DND-41 (cell line): ENCODE data around the gene RPS29.

Experiments
- ATAC-seq: fragments of 200-7000 bp; cut with Tn5 transposase; 3 replicates; pipeline ENCODE4 v1.9.1; 2021; ENCODE audit warnings: low read depth; ENCODE audit not compliant: insufficient read depth
- DNase-seq: peaks from one replicate; pipeline ENCODE4 v3.0.0-alpha.2; 2020
- H2AFZ ChIP-seq: 2 replicates; pipeline ENCODE4 v1.6.0; 2012; ENCODE audit warnings: low read depth, low read length
- H3K27ac ChIP-seq: 2 replicates; pipeline ENCODE4 v1.5.1; 2012; ENCODE audit warnings: low read length, inconsistent platforms
- H3K27me3 ChIP-seq: fragments of 200-600 bp; sonication (generic); 2 replicates; pipeline ENCODE4 v1.6.0; 2012; ENCODE audit warnings: low read length, mild to moderate bottlenecking, inconsistent platforms; ENCODE audit not compliant: insufficient read depth, poor library complexity
- H3K36me3 ChIP-seq: 2 replicates; pipeline ENCODE4 v1.5.1; 2012; ENCODE audit warnings: low read length, inconsistent platforms; ENCODE audit not compliant: insufficient read depth
- H3K4me1 ChIP-seq: 2 replicates; pipeline ENCODE4 v1.5.1; 2012; ENCODE audit warnings: mild to moderate bottlenecking, low read length; ENCODE audit not compliant: insufficient read depth
- H3K4me2 ChIP-seq: 2 replicates; pipeline ENCODE4 v1.6.0; 2012; ENCODE audit warnings: mild to moderate bottlenecking, moderate library complexity, low read length, inconsistent platforms; ENCODE audit not compliant: insufficient read depth
- H3K4me3 ChIP-seq, 2 experiments: fragments of 200-600 bp in 1 of 2; shearing (Covaris generic) in 1 of 2; 2 replicates each; pipeline ENCODE4 v1.5.1; 2012 to 2016; ENCODE audit warnings: inconsistent platforms in 2 of 2, low read length in 2 of 2, mild to moderate bottlenecking in 2 of 2, low read depth in 1 of 2, moderate library complexity in 1 of 2
- H3K79me2 ChIP-seq: 2 replicates; pipeline ENCODE4 v1.6.0; 2012; ENCODE audit warnings: low read length, inconsistent platforms; ENCODE audit not compliant: insufficient read depth
- H3K9ac ChIP-seq: 2 replicates; pipeline ENCODE4 v1.6.0; 2012; ENCODE audit warnings: low read depth, mild to moderate bottlenecking, inconsistent platforms, low read length, moderate library complexity
- H3K9me3 ChIP-seq: 2 replicates; pipeline ENCODE4 v1.5.1; 2012; ENCODE audit warnings: low read length, moderate library complexity, mild to moderate bottlenecking, inconsistent platforms; ENCODE audit not compliant: insufficient read depth, severe bottlenecking
- H4K20me1 ChIP-seq: 2 replicates; pipeline ENCODE4 v1.6.0; 2012; ENCODE audit warnings: low read length; ENCODE audit not compliant: insufficient read depth
- CTCF ChIP-seq: IDR thresholded peaks from 2 replicates; pipeline ENCODE4 v1.5.1; 2012; ENCODE audit warnings: borderline replicate concordance, low read length, moderate library complexity, mild to moderate bottlenecking; ENCODE audit not compliant: poor library complexity, severe bottlenecking; ENCODE audit errors: extremely low read depth
- EZH2 ChIP-seq: IDR thresholded peaks from 3 replicates; pipeline ENCODE4 v1.6.1; 2012; ENCODE audit warnings: borderline replicate concordance, low read depth, mild to moderate bottlenecking, moderate library complexity, low read length, inconsistent platforms; ENCODE audit not compliant: severe bottlenecking

RPS29 gene

GRCh38 chr14:49581209-49582112 is 4.7 kb downstream of the RPS29 start:
- H3K27ac ChIP-seq = no peak overlapping the region
- H3K36me3 ChIP-seq = peaks cover 61% of the 10 kb centered on the region
- no peak overlapping the region for H3K9ac ChIP-seq
- no peaks in the 10 kb centered on the region for H3K27me3 ChIP-seq
- no peak overlapping the region for H2AFZ ChIP-seq
- no peak for DNase-seq
- ATAC-seq = no peak
- H4K20me1 ChIP-seq = peaks cover 61% of the 10 kb centered on the region
- H3K4me2 ChIP-seq = peak overlapping the region; percentile 92; the same call in 1 of the 2 replicates
- H3K79me2 ChIP-seq = peaks cover 76% of the 10 kb centered on the region
- H3K9me3 ChIP-seq = no peaks in the 10 kb centered on the region
- no peak for TF ChIP-seq CTCF
- TF ChIP-seq EZH2 = no peak
- peaks cover 32% of the 10 kb centered on the region for H3K4me1 ChIP-seq
- no peak overlapping the region for H3K4me3 ChIP-seq

DNA sequence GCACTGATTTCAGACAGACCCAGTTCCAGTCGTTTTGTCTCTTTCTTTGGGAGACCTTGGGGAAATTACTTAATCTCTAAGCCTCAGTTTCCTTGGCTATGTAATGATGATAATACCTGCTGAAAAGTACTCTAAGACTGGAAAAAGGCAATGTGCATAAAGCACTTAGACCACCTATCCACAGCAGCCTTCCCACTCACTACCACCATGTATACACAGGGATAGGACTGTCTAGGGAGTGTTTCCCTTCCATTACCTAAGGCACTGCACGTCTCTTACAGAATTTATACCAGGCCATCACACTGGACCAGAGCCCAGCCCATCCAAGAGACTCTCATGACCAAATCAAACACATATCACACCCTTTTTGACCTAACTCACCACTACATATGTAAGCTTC is 6.3 kb downstream of the RPS29 start:
- no peak overlapping the region for H2AFZ ChIP-seq
- H4K20me1 ChIP-seq = peaks cover 53% of the 10 kb centered on the region
- H3K9me3 ChIP-seq = no peaks in the 10 kb centered on the region
- H3K4me3 ChIP-seq = no peak overlapping the region
- H3K27ac ChIP-seq = no peak overlapping the region
- DNase-seq (no peak), ATAC-seq (no peak)
- TF ChIP-seq EZH2 (no peak), CTCF (no peak)
- H3K36me3 ChIP-seq = peaks cover 69% of the 10 kb centered on the region
- H3K4me1 ChIP-seq = peaks cover 26% of the 10 kb centered on the region
- no peak overlapping the region for H3K4me2 ChIP-seq
- H3K27me3 ChIP-seq = no peaks in the 10 kb centered on the region
- H3K9ac ChIP-seq = no peak overlapping the region
- H3K79me2 ChIP-seq = peaks cover 62% of the 10 kb centered on the region

DNA sequence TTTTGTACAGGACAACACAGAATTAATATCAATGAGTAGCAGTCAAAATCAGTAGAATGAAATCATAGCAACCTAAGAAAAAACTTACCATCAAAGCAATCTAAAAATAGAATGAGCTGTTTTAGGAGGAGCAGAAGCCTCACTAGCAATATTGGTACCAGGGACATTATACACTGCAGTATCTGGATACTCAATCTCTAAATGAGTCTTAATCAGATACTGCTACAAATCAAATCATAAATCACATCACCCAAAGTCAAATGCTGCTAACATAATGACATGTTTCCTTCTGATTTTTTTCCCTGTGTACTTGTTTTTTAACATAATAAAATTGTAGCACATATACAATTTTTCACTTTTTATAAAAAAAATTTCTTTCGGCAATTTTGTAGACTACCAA is 8.0 kb downstream of the RPS29 start:
- H4K20me1 ChIP-seq = peaks cover 38% of the 10 kb centered on the region
- ATAC-seq (no peak), DNase-seq (no peak)
- H3K4me2 ChIP-seq = no peak overlapping the region
- no peaks in the 10 kb centered on the region for H3K27me3 ChIP-seq
- no peak for TF ChIP-seq CTCF
- TF ChIP-seq EZH2 = no peak
- H3K36me3 ChIP-seq = peaks cover 61% of the 10 kb centered on the region
- no peak overlapping the region for H3K4me3 ChIP-seq
- peaks cover 11% of the 10 kb centered on the region; the same call in 1 of the 2 replicates for H3K4me1 ChIP-seq
- peaks cover 45% of the 10 kb centered on the region for H3K79me2 ChIP-seq
- H3K9ac ChIP-seq = no peak overlapping the region
- H2AFZ ChIP-seq = no peak overlapping the region
- H3K9me3 ChIP-seq = no peaks in the 10 kb centered on the region
- H3K27ac ChIP-seq = no peak overlapping the region
